Measurements from ENCODE around the gene RPL6.
A peak's percentile ranks its signal among the peaks of the same experiment; 100 is the strongest.
"Not testable (repeated sequence)": the region's sequence is repeated elsewhere in the genome, so short reads cannot be mapped to it uniquely, and the experiment has no call there.

The RPL6 gene

DNA sequence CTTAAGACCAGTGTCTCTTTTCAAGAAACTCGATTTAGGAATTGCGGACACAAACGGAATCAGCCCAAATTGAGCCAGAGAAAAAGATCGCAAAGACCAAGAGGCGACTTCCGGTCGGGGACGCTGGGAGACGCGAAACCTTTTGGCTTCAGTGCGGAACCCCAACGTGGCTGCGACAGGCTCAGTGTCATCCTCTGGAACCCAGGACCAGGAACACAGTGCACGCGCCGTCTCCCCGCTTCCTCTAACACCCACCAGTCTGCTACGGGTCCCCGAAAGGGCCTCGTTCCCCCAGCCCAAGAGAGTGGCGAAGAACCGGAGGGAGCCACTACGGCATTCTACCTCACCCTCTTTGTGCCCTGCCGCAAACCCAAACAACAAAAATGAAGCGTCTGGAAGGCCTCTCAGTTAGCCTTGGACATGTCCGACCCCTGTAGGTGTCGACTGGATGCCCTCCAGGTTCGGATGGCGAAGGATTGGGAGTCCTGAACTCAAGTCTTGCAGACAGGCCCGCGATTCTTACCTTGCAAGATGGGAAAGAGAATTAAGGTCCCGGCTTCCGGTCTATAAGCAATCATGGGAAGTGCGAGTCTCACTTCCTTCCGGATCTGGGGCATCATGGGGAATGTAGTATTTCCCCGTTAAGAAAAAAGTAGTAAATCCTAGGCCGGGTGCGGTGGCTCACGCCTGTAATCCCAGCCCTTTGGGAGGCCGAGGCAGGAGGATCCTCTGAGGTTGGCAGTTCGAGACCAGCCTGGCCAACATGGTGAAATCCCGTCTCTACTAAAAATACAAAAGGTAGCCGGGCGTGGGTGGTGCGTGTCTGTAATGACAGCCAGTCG lies at the start of gene RPL6:
Gene RPL6 (minus strand): TSS at position 542 of the 842 bp plus-strand sequence. CDS start 949 bp downstream, outside the sequence.
- peak; percentile 95 for DNase-seq

DNA sequence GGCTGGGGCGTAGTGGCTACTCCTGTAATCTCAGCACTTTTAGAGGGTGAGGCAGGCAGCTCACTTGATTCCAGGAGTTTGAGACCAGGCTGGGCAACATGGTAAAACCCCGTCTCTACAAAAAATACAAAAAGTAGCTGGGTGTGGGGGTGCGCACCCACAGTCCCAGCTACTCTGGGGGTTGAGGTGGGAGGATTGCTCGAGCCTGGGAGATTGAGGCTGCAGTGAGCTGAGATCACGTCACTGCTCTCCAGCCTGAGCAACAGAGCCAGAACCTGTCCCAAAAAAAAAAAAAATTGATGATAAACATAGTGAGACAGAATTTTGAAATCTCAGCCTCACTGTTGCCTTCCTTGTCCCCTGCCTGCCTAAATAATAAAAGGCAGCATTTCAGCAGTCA lies 49.3 kb upstream of the RPL6 start:
- no peak for DNase-seq

DNA sequence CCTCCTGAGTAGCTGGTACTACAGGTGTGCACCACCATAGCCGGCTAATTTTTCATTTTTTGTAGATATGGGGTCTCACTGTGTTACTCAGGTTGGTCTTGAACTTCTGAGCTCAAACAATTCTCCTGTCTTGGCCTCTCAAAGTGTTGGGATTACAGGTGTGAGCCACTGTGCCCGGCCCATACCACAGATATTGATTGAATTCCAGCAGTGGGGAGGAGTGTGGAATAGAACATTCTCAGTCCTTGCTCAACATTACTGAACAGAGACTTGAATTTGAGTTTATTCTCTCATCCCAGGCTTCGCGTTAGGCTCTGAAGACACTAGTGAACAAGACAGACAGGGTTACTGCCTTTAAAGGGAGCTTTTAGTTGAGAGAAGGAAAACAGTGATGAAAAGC lies 48.9 kb upstream of the RPL6 start:
- DNase-seq = no peak

DNA sequence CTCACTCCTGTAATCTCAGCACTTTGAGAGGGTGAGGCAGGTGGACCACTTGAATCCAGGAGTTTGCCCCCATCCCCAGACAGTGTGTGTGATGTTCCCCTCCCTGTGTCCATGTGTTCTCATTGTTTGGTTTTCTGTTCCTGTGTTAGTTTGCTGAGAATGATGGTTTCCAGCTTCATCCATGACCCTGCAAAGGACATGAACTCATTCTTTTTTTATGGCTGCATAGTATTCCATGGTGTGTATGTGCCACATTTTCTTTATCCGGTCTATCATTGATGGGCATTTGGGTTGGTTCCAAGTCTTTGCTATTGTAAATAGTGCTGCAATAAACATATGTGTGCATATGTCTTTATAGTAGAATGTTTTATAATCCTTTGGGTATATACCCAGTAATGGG lies 47.7 kb upstream of the RPL6 start:
- DNase-seq = not testable (repeated sequence)

DNA sequence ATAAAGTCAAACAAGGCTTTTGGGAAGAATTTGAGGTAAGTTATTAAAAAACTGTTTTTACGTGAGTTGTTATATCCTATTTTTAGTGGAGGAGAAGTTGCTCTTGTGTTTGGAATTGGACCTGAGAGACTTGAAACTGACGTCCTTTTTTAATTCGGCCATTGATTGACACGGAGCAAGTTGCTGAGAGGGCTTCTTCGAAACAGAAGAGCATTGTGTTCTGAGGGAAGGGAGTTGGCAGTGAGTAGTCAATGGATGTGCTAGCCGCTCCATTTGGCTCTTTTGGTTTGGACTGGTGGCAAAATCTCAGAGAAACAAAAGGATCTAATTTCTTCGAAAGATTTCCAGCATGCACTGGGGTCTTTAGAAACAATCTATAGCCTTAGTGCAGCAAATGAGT lies 46.6 kb upstream of the RPL6 start:
- no peak for DNase-seq

DNA sequence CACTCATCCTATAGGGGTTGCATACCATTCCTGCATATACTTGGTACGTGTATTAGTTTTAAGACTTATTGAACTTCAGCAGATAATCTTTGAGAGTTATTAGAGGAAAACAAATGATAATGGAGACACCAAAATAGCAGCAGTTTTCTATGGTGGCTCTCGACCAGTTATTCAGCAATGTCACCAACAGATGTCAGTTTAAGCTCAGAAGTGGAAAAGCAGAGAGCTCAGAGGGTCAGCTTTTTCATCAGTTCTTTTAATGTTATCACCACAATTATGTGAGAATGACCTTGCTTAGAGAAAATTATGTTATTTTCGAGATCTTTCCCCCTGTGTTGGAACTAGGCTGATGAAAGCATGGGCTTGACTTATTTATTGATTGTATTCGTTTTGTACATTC lies 41.3 kb upstream of the RPL6 start:
- DNase-seq = no peak

DNA sequence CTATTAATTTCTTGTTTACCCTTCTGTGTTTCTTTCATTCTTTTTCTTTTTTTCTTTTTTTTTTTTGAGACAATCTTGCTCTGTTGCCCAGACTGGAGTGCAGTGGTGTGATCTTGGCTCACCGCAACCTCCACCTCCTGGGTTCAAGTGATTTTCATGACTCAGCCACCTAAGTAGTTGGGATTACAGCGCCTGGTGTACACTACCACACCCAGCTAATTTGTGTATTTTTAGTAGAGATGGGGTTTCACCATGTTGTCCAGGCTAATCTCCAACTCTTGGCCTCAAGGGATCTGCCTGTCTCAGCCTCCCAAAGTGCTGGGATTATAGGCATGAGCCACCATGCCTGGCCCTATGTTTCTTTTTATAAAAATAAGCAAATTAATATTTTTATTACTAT lies 38.8 kb upstream of the RPL6 start:
- DNase-seq = not testable (repeated sequence)

DNA sequence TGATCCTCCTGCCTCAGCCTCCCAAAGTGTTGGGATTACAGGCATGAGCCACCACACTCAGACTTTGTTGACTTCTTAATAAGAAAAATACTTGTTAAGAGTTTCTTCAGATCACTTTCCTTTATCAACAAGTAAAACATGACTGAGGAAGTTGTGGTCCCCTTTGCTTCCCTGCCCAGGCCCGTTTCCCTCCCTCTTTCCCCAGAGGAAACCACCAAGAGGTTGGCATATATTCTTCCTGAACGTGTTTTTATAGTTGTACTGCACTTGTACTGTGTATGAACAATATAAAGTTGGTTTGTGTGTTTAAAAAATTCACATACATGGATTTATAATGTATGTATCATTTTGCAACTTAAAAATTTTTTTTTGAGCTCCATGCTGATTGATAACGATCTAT lies 37.7 kb upstream of the RPL6 start:
- no peak for DNase-seq

DNA sequence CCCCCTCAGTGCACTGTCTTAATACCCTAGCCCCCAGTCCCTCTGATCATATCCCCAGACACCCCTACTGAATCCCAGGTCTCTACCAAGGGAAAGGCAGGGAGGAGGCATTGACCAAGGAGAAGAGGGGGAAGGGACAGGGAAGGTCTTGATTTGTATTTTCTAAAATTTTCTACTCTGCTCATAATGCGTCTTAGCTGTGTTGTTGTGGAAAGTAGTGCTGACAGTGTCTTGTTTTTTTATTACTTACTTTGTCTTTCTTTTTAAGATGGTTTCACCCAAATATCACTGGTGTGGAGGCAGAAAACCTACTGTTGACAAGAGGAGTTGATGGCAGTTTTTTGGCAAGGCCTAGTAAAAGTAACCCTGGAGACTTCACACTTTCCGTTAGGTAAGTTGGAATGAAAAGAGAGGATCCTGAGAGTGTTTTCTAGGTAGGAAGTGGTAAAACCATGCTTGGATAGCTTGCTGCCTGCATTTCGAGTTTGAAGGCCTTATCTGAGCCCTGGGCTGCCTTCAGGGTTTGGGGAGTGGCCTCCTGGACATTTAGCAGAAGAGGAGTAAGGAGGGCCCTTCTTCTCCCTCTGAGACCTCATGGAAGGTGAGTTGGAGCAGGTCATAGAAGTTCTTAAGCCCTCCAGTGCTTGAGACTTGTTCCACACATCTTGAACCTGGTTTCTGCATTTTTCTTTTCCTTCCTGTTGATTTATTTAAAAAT lies 36.8 kb upstream of the RPL6 start:
- no peak for DNase-seq

DNA sequence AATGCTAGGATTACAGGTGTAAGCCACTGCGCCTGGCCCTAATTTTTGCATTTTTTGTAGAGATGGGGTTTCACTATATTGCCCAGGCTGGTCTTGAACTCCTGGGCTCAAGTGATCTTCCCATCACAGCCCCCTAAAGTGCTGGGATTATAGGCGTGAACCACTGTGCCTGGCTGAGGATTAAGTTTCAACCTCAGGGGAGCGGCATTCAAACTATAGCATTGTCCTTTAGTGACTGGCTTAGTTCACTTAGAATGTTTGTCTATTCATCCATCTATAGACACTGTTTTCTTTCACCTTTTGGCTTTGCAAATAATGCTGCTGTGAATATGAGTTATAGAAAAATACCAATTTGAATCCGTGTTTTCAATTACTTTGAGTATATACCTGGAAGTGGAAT lies 34.5 kb upstream of the RPL6 start:
- no peak for DNase-seq

DNA sequence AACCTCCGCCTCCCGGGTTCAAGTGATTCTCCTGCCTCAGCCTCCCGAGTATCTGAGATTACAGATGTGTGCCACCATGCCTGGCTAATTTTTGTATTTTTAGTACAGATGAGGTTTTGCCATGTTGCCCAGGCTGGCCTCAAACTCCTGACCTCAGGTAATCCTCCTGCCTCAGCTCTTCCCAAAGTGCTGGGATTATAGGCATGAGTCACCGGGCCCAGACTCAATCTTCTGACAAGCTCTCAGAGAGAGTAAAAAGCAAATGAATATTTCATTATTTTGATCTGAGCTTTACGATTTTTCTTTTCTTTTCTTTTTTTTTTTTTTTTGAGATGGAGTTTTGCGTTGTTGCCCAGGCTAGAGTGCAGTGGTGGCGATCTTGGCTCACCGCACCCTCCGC lies 31.2 kb upstream of the RPL6 start:
- not testable (repeated sequence) for DNase-seq

DNA sequence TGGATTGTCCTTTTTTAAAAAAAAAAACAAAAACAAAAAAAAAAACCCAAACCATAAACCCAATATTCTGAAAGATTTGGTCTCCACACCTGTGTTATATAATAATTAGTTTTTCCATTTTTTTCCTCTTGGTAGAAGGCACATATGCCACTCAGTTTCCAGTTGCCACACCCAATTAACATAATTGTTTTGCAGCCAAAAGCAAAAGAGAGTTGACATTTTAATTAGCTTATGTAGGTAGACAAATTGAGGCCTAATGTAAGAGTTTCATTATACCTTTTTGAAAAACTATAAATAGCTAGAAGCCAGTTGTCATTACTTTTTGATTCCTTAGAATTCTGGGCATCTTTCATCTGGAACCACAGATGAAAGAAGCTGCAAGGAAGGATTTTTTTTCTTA lies 30.4 kb upstream of the RPL6 start:
- DNase-seq = no peak

DNA sequence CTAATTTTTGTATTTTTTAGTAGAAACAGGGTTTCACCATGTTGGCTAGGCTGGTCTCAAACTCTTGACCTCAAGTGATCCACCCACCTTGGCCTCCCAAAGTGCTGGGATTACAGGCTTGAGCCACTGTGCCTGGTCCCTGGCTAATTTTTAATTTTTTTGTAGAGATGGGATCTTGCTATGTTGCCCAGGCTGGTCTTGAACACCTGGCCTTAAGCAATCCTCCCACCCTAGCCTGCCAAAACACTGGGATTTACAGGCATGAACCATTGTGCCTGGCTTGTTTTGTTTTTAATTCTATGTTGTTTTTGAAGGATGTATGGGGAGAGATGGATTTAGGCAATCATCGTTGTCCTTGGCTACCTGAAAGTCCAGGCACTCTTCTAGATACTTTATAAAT lies 29.2 kb upstream of the RPL6 start:
- not testable (repeated sequence) for DNase-seq

DNA sequence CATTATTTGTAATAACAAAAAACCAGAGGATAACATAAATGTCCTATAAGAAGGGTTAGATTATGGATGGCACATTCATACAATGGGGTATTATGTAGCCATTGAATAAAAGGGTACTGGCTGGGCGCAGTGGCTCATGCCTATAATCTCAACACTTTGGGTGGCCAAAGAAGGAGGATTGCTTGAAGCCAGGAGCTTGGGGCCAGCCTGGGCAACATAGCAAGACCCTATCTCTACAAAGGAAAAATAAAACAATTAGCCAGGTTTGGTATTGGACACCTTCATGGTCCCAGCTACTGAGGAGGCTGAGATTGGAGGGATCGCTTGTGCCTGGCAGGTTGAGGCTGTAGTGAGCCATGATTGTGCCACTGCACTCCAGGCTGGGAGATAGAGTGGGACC lies 24.1 kb upstream of the RPL6 start:
- no peak for DNase-seq

DNA sequence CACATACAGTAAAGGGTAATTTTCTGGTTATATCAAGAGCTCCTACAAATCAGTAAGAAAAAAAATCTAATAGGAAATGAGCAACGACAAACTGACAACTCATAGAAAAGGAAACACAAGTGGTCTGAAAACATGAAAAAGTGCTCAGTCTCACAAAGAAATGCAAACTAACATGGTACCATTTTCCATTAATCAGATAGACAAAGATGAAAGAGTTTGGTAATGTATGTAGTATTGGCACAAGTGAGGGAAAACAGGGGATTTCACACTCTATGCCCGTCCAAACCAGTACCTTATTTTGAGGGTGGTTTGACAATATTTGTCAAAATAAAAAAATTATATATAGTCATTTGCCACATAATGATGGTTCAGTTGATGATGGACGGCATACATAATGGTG lies 22.6 kb upstream of the RPL6 start:
- DNase-seq = no peak

DNA sequence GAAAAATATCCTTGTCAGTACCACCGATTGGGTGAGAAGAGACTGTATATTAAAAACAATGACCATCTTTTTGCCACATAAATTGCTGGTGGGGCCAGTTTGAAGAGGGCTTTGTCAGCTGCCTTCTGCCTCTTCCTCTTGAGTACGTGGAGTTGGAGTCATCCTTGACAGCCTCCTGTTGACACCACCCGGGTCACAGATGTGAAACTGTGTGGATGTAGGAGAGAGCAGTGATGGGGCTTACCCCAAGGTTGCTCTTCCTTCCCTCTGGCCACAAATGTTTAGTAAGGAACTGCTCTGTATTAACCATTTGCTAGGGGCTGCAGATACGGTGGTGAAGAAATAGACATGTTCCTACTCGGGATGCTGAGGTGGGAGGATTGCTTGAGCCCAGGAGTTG lies 21.5 kb upstream of the RPL6 start:
- DNase-seq = no peak

DNA sequence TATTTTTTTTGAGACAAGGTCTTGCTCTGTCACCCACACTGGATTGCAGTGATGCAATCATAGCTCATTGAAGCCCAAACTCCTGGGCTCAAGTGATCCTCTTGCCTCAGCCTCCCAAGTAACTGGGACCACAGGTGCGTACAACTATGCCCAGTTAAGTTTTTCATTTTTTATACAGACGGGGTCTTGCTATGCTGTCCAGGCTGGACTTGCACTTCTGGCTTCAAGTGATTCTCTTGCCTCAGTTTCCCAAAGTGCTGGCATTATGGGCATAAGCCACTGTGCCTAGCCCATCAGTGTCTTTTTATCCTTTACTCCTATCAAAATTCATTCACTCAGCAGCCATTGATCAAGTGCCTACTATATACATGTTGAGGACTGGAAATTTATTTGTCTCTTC lies 18.4 kb upstream of the RPL6 start:
- no peak for DNase-seq

DNA sequence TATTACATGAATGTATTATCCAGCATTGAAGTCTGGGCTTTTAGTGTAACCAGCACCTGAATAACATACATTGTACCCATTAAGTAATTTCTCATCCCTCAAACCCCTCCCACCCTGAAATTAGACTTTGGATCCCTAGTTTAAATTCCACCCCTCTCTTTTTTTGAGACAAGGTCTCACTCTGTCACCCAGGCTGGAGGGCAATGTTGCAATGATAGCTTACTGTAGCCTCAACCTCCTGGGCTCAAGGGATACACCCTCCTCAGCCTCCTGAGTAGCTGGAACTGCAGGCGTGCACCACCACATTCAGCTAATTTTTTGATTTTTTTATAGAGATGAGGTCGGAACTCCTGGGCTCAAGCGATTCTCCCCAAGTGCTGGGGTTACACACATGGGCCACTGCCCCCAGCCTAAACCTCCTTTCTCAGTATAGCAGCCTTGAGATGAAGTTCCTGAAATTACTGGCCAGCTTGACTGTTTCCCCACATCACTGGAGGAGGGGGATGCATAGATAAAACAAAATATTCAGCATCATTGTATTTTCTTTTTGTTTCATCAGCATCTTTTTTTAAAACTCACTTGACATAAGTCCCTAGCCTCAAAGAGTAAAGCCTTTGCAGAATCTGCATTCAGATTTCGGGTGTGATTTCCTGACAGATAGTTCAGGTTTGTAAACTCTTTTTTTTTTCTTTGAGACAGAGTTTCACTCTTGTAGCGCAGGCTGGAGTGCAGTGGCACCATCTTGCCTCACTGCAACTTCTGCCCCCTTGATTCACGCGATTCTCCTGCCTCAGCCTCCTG lies 16.4 kb upstream of the RPL6 start:
- DNase-seq = no peak

DNA sequence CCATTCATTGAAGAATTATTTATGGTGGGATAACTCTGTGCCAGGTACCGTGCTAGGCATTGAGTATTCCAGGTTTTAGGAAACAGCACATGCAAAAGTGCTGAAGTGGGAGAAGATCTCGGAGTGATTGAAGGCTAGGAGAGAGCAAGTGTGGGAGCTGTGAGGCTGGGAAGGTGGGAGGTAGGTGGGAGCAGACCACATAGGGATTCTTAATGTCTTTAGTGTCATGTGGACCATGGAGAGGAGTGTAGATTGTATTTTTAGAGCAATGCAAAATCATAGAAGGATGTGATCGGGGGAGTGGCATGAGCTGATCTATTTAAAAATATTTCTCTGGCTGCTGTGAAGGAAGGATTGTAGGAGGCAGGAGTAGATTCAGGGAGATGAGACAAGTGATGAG lies 14.7 kb upstream of the RPL6 start:
- DNase-seq = no peak

DNA sequence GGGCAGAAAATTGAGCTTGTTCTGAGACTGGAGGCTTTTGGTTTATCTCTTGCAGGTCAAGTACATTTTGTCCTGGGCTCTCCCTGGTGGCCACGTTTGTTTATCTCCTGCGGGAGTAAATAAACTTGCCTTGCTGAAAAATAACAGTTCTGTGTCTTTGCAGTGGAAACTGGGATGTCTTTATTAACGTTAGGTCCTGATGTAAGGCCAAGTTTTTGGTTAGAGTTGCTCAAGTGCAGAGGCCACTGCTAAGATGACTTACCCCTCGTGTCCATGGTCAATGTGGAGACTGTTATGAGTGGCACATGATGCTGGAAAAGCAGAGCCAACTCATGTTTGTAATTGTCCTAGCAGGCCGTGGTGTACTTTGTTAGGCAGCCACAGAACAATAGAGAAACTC lies 13.1 kb upstream of the RPL6 start:
- DNase-seq = no peak

DNA sequence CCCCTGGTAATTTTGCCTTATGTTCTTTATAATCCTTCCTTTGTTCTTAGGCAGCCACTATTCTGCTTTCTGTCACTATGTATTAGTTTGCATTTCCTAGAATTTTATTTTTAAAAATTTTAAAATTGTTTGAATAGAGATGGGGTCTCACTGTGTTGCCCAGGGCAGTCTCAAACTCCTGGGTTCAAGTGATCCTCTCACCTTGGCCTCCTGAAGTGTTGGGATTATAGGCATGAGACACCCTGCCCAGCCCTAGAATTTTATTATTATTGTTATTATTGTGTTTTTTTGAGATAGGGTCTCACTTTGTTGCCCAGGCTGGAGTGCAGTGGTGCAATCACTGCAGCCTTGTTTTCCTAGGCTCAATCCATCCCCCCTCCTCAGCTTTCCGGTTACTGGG lies 12.0 kb upstream of the RPL6 start:
- DNase-seq = no peak

DNA sequence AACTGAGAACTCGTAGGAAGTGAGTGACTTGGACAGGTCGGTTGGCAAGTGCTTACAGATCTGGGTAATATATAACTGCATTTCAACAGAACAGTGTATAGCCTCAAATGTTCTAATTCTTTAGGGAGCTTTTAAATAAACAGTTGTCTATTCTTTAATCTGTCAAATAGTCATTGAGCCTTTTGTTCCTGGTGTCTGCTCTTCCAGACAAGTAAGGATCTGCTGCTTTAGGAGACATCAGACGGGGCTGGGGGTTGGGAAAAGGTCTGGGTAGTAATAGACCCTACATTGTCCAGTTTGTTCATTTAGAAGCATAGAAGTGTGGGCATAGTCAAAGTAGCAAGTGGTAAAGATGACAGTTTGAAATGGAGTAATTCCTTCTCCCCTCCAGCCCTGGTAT lies 11.3 kb upstream of the RPL6 start:
- DNase-seq = peak; percentile 69 to 70

DNA sequence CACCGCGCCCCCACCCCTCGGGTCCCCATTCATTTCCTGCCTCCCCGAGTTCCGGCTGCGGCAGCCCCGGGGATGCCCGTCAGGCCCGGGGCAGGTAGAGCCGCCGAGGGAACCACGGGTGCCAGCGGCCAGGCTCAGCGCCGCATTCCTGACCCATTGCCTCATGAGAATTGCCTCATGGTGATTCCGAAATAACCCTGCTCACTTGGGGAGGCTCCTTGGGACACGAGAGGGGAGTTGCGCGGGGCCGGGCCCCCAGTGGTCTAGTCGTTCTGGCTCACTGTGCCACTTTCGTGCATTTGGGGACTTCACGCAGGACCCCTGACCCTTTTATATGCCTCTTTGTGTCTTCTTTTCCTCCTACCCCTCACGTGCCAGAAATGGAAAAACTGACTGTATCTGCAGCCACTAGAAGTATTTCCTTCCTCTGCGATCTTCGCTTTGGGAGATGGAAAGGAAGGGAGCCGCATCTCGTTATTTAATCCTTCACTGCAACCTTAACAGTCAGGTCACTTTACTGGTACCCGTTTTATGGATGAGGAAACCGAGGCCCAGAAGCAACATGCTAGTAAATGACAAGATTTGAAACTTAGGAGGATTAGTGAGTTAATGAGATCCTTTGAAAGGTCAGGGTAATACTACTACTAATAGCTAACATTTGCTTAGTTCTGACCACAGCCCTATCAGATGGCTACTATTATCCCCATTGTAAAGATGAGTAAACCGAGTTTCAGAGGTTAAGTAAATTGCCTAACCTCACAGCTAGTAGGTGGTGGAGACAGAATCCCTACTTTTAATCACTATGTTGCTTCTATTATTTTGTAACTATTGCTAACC lies 10.1 kb upstream of the RPL6 start:
- peak in 1 of 2 experiments; percentile 67 for DNase-seq
